Measurements from ENCODE around the gene FUS. TPM values are rescaled to one million over a fixed set of nuclear protein-coding genes. Genes with fewer than 3 reads are reported as not detected.

Gene FUS
- total and polyA plus RNA-seq, 4 experiments from 2014 or later = 88.1 to 536 (median 332) TPM

Other genes with a start within 250 kb of the FUS start
- 10 to 100 TPM; 19.3 to 22.0 TPM for gene ORAI3, start 231.1 kb upstream of the FUS start, total RNA-seq
- gene ORAI3, start 231.1 kb upstream of the FUS start, polyA plus RNA-seq = 10 to 100 TPM; 16.2 to 17.5 TPM
- gene SETD1A, start 222.4 kb upstream of the FUS start, total RNA-seq = 10 to 100 TPM; 32.1 to 33.2 TPM
- gene SETD1A, start 222.4 kb upstream of the FUS start, polyA plus RNA-seq = 1 to 10 TPM in 1 of 2 donors, not detected in 1; 5.6 TPM
- 1 to 10 TPM; 3.6 to 4.3 TPM for gene HSD3B7, start 194.9 kb upstream of the FUS start, total RNA-seq
- gene HSD3B7, start 194.9 kb upstream of the FUS start, polyA plus RNA-seq = 1 to 10 TPM in 1 of 2 donors, under 1 TPM in 1; 0.08 to 1.2 TPM
- gene STX1B, start 169.5 kb upstream of the FUS start, total RNA-seq = 1 to 10 TPM; 1.5 to 2.4 TPM
- not detected for gene STX1B, start 169.5 kb upstream of the FUS start, polyA plus RNA-seq
- gene STX4, start 146.6 kb upstream of the FUS start, total RNA-seq = 100 to 1,000 TPM; 106 to 111 TPM
- gene STX4, start 146.6 kb upstream of the FUS start, polyA plus RNA-seq = 10 to 100 TPM; 21.2 to 33.0 TPM
- 10 to 100 TPM; 11.7 to 13.6 TPM for gene ZNF668, start 105.9 kb upstream of the FUS start, total RNA-seq
- 1 to 10 TPM; 3.0 to 6.8 TPM for gene ZNF668, start 105.9 kb upstream of the FUS start, polyA plus RNA-seq
- 10 to 100 TPM; 46.9 to 47.0 TPM for gene ZNF646, start 105.7 kb upstream of the FUS start, total RNA-seq
- 1 to 10 TPM in 1 of 2 donors, under 1 TPM in 1; 0.77 to 8.9 TPM for gene ZNF646, start 105.7 kb upstream of the FUS start, polyA plus RNA-seq
- 10 to 100 TPM; 13.3 to 13.5 TPM for gene PRSS53, start 91.2 kb upstream of the FUS start, total RNA-seq
- under 1 TPM; 0.43 to 0.69 TPM for gene PRSS53, start 91.2 kb upstream of the FUS start, polyA plus RNA-seq
- gene VKORC1, start 85.3 kb upstream of the FUS start, total RNA-seq = 10 to 100 TPM; 48.9 to 51.3 TPM
- gene VKORC1, start 85.3 kb upstream of the FUS start, polyA plus RNA-seq = 100 to 1,000 TPM in 1 of 2 donors, 10 to 100 TPM in 1; 93.7 to 114 TPM
- 10 to 100 TPM; 17.0 to 21.1 TPM for gene BCKDK, start 71.8 kb upstream of the FUS start, total RNA-seq
- 10 to 100 TPM; 22.3 to 24.3 TPM for gene BCKDK, start 71.8 kb upstream of the FUS start, polyA plus RNA-seq
- gene KAT8, start 62.5 kb upstream of the FUS start, total RNA-seq = 10 to 100 TPM; 90.8 to 94.2 TPM
- 10 to 100 TPM; 37.5 to 68.8 TPM for gene KAT8, start 62.5 kb upstream of the FUS start, polyA plus RNA-seq
- gene PRSS8, start 44.4 kb upstream of the FUS start, total RNA-seq = not detected
- under 1 TPM in 1 of 2 donors, not detected in 1; 0.33 TPM for gene PRSS8, start 44.4 kb upstream of the FUS start, polyA plus RNA-seq
- under 1 TPM; 0.33 to 0.67 TPM for gene PRSS36, start 30.1 kb upstream of the FUS start, total RNA-seq
- under 1 TPM; 0.47 to 0.94 TPM for gene PRSS36, start 30.1 kb upstream of the FUS start, polyA plus RNA-seq
- gene PYCARD, start 22.6 kb downstream of the FUS start, total RNA-seq = 10 to 100 TPM; 25.9 to 26.6 TPM
- 10 to 100 TPM; 52.4 to 60.6 TPM for gene PYCARD, start 22.6 kb downstream of the FUS start, polyA plus RNA-seq
- gene TRIM72, start 34.0 kb downstream of the FUS start, total RNA-seq = not detected
- gene TRIM72, start 34.0 kb downstream of the FUS start, polyA plus RNA-seq = not detected
- not detected for gene PYDC1, start 37.0 kb downstream of the FUS start, total RNA-seq
- gene PYDC1, start 37.0 kb downstream of the FUS start, polyA plus RNA-seq = not detected
- 1 to 10 TPM; 1.4 to 2.2 TPM for gene ITGAM, start 79.8 kb downstream of the FUS start, total RNA-seq
- gene ITGAM, start 79.8 kb downstream of the FUS start, polyA plus RNA-seq = 1 to 10 TPM; 2.0 to 2.1 TPM
- 1 to 10 TPM; 4.6 to 6.3 TPM for gene ITGAX, start 175.0 kb downstream of the FUS start, total RNA-seq
- gene ITGAX, start 175.0 kb downstream of the FUS start, polyA plus RNA-seq = under 1 TPM in 1 of 2 donors, not detected in 1; 0.09 TPM
- not detected for gene ITGAD, start 213.2 kb downstream of the FUS start, total RNA-seq
- under 1 TPM in 1 of 2 donors, not detected in 1; 0.07 TPM for gene ITGAD, start 213.2 kb downstream of the FUS start, polyA plus RNA-seq
- gene COX6A2, start 248.2 kb downstream of the FUS start, total RNA-seq = not detected
- gene COX6A2, start 248.2 kb downstream of the FUS start, polyA plus RNA-seq = not detected